NCI-H226 (cell line): Measurements from ENCODE around the gene SDK2.

Source experiments
- DNase-seq: peaks from one replicate; pipeline ENCODE4 v3.0.0-alpha.2; 2015

Gene SDK2

DNA sequence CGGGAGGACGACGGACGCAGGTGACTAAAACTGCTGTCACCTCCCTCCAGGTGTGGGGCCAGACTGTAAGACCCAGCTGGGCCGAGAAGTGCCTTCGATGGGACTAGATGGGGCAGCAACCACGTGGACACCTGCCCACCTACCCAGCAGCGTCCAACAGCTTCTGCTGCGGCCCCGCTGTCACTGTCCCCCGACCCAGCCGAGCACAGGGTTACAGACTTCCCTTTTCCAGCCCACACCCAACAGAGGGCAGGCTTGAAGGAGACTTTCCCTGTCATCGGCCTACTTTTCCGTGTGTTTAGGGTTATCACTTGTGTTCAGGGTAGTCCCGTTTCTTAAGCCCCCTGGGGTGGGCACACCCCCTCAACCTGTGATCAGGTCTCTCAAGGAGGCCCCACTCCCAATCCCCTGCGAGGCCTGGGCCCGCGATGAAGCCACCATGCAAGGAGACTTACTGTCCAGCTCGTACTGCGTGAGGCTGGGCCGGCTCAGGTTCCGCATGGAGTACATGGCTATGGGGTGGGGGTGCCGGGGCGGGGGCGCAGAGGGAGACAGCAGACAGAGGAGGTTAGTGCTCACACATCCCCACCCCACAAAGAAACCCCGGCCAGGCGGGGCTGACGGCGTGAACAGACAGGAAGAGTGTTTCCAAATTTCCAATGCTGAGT lies 263.7 kb downstream of the SDK2 start:
- no peak for DNase-seq

DNA sequence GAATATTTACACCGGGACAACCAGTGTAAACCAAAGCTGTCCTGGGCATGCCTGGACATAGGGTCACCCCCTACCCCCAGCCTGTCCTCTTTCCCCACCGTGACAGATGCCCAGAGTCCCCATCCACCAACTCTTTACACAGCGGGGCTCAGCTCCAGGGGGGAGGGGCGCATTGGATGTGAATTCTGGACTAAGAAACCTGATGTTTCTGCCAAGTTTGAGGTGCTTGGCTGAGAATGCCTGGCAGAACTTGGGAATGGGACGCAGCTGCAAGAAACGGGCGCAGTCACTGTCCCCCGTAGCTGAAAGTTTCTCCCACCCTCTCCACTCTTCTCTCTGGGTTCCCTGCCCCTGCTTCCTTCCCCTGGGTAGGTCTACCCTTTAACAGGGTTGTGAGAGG lies 264.4 kb downstream of the SDK2 start:
- no peak for DNase-seq

DNA sequence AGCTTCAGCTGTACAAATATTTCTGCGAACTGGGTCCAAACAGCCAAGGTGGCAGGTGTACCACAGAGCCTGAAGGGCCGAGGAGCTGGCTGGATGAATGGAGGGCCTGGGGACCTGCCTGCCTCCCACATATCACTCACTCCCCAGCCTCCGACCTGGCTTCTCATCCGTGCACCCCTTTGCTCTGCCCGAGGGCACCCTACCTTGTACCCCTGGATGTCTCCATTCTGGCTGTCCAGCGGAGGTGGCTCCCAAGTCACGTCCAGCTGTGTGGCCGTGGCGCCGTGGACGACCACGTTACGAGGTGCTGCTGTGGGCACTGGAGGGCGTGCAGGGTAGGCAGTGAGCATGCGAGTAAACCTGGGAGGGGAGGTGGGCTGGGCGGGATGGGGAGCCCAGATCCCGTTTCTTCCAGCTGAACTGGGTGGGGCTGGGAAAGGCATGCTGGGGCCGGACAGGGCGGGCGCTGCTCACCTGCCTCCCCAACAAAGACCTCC lies 265.2 kb downstream of the SDK2 start:
- DNase-seq, result no peak

DNA sequence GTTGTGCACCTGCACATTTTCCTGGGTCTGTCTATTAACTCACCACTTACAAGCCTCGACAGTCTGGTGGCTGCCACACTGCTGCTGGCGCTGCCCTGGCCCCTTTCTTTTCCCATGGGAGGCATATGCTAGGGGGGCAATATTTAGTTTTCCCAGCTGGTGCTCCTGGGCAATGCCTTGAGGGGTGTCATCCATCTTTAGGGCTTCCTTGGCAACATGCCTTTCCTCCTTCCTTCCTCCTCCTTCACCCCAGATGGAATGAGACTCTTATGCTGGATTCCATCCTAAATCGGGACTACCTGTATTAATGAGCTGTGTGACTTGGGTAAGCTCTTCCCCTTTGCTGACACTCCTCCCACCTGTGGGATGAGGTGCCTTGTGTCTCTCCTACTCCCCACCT lies 267.6 kb downstream of the SDK2 start:
- no peak for DNase-seq

DNA sequence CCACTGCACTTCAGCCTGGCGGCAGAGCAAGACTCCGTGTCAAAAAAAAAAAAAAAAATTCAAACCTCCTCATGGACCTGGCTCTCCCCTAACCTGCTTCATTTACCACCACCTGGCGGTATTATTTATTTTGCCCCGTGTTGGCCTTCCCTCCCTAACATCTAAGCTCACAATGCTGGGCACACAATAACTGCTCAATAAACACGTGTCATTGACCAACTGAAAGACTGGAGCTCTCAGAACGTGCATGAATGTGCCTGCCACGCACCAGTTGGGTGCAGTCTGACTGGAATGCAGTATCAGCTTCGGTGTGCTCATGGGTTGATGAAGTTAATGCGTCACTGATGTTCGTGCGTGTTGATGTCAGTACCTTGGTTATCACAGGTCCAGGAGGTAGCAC lies 268.1 kb downstream of the SDK2 start:
- no peak for DNase-seq

DNA sequence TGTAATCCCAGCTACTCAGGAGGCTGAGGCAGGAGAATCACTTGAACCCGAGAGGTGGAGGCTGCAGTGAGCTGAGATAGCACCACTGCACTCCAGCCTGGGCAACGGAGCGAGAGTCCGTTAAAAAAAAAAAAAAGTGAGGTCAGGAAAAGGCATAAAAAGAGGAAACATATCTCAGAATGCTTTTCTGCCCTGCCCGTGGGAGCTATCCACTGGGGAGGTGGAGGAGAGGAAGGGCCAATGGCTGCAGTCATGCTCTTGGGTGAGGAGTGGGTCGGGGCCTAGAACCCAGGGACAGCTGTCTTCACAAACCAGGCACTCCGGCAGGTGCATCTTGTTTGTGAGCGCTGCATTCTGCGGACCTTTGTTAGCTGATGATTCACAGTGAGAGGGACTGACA lies 272.4 kb downstream of the SDK2 start:
- DNase-seq, result no peak

DNA sequence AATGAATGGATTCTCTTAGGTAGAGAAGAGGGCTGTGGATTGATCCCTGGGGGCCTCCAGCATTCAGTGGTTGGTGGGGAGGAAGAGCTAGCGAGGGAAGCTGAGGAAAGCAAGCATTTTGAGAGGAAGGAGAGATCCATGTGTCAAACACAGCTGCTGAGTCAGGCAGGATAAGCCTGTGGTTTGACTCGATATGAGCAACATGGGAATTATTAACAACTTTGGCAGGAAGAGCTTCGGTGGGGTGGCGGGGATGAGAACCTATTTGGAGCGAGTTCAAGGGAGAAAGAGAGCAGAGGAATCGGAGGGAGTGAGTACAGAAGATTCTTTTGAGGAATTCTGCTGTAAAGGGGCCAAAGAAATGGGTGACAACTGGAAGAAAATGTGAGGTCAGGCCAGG lies 273.0 kb downstream of the SDK2 start:
- peak; percentile 80 for DNase-seq

DNA sequence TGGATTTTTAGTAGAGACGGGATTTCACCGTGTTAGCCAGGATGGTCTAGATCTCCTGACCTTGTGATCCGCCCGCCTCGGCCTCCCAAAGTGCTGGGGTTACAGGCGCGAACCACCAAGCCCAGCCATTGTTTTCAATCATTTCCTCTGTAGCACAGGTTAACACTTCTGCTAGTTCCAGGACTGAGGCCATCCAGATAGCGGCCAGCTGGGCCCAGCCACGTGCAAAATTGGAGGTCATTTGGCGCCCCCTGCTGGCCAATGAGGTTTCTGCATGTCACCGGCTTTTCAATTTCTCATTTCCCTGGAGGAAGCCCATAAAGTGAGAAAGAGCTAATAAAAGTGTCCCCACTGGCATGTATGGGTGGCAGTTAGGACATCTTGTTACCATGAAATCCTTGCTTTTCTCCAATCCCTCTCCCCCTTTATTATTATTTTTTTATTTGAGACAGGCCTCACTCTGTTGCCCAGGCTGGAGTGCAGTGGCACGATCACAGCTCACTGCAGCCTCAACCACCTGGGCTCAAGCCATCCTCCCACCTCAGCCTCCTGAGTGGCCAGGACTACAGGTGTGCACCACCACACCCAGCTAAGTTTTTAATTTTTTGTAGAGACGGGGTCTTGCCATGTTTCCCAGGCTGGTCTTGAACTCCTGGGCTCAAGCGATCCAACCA lies 274.3 kb downstream of the SDK2 start:
- peak; percentile 43 for DNase-seq

DNA sequence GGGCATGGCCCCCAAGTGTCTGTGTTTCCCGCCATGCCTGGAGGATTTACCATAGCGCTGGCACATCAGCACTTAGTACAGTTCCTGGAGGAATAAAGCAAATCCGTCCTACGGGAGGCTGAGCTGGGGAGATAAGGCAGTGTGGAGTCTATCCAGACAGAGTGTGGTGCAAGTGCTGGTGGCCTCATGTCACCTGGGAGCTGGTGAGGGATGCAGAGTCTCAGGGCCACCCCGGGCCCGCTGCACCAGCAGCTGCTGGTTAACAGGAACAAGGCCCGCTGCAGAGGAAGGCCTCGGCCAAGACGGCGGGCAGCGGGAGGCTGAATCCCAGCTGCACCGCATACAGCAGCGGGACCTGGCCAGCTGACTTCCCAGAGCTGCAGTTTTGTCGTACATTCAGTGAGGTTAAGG lies 275.1 kb downstream of the SDK2 start:
- DNase-seq, result no peak

DNA sequence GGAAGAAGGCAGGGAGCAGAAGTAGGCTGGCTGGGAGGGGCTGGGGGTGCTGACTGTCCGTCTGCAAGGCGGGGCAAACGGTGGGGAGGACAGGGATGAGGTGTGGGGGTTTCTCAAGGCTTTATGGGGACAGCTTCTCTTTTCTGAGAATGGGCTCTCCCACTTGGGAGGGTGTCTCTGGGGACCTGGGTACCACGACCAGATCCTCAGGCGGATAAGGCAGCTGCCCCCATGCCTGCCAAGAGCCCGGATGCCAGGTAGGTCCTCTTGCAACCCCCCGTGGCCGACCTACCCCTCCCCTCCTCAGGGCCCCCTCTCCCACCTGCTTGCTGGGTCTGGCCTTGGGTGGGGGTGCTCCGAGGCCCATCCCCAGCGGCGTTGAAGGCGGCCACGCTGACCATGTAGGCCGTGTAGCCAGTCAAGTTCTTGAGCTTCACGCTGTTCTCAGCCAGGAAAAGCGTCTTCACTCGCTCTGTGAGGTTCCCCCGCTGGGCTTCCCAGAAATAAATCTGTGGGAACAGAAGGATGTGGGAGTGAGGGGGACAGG lies 276.1 kb downstream of the SDK2 start:
- DNase-seq, result no peak

DNA sequence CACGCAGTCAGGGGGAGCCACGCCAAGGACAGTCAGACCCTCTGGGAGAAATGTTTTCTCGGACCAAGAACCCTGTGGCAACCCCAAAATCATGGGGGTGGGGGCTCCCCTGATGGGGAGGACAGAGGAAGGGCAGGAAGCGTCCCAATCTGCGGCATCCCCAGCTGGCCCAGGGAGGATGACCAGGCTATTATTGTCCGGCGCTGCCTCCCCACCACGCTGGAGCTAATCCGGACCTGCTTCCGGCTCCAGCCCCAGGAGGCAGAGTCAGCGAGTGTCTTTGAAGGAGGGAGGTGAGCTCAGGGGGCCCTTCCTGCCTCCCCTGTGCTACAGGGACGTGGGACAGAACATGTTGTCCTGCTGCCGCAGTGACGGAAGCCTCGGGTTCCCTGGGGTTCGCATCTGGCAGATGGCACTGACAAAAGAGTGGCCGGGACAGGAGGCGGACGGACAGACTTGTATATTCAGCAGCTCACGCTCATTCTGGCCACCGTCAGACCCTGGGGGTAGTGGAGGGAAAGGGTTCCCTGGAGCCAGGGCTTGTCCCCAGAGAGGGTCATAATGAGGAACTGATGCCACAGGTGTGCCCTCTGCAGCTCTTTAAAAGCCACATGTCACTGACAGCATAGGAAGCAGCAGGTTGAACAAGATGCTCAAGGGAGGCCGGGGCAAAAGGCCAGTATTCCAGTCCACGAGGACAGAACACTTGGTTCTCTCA lies 278.2 kb downstream of the SDK2 start:
- no peak for DNase-seq

DNA sequence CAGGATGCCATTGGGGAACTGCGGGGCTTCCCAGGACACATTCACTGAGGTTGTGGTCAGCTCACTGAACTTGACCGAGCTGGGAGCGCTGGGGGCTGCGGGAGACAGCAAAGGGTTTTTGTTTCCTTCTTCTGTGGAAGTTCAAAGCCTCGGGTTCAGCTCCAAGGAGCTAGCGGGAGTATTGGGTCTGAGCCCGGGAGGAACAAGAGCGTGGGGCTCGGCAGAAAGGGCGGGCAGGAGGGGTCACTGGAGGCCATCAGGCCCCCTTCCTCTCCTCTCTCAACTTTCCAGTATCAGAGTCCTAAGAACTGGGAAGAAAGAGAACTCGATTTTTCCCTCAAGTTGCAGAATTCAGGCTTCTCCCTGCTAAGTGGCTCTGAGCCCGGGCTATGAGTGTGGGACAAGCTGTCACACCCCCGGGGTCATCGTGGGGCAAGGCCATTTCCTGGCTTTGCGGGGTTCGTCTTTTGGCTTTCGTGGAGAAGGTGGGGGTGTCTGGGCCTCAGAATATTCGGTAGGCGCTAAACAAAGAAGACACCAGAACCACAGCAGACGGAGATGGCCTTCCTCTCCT lies 278.9 kb downstream of the SDK2 start:
- DNase-seq, result no peak

DNA sequence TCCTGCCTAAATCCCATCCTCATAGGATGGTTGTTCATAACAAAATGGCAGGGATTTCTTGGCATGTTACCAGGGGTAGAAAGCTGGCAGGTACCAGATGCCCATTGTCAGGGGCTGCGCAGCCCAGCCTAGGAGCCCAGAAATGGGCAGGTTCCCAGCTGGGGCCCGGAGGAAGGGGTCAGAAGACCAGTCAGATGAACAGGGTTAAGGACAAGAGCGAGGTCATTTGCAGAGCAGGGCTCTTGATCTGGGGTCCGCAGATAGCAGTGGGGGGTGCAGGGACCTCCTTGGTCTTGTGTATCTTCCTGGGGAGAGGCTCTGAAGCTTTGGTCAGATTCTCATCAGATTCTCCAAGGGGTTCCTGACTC lies 280.1 kb downstream of the SDK2 start:
- no peak for DNase-seq

DNA sequence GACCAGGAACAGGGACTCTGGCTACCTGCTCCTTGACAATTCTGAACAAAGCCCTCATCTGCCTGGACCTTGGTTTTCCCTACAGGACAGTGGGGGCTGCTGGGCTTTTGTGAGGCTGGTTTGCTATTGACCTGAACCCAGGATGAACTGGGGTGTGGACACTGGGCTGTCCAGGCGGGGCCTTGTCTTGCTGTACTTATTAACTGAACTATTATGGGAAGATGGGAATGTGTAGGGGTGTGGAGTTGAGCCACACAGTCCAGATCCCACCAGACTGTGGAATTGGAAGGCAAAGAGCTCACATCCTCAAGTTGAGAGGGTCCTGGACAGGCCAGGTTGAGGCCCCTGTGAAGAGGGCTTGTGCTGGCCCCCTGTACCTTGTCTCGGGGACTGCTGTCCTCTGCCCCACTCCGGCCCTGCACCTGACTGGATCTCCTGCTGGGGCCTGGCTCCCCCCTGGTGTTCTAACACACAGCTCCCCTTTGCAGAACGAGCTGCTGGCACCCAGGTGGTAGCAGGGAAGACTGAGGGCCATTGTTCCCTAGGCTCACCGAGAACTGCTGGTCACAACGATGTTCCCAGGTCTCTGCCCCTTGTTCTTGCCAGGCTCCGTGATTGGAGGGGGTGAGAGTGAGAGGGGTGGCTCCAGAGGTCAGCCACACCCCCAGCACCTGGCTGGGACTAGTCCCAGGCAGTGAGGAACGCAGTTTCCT lies 280.6 kb downstream of the SDK2 start:
- no peak for DNase-seq

DNA sequence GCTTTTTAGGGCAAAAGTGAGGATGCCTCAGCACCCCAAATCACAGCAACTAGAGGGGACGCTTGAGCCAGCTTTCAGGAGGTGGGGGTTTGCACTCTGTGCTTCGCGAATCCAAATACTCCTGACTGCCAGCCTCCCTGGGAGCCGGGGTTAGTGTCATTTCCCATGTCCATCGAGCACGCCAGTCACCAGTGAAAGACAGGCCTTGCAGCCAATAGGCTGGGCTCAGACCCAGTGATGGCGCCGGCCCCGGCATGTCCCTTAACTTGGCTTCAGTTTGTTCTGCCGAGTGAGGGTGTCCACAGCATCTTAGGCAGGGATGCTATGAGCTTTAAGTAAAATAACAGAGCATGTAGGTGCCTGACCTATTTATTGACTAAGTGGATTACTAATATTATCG lies 281.5 kb downstream of the SDK2 start:
- DNase-seq, result no peak

DNA sequence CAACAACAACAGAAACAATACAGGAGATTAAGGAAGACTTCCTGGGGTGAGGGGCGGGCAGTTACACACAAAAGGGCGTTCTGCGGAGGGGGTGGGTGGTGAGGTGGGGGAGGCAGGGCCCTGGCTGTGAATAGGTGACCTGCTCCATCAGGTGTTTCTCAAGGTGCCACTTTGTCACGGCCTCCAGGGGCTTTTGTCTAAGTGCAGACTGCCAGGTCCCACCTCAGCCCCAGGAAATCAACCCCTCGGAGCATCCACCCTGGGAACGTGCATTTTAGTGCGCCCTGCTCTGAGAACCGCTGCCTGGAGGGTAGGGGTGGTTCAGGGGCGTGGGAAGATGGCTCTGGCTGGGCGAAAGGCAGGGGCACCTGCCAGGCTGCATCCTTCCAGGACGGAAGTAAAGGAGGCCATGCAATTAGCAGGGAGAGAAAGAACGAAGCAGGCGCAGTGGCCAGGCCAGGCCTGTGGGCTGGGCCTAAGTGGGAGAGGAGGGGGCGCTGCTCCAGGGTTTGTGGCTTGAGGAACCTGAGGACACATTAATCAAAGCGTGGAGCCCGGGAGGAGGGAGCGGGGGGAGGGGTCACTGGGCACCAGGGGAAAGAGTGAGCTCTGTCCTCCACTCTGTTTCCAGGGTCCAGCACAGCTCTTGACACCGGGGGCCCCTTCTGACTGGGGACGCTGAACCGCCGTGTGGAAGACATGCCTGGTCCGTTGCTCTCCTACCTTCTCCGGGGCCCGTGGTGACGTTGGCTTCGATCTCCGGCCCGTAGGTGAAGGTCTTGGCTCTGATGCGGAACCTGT lies 283.1 kb downstream of the SDK2 start:
- DNase-seq, result no peak

DNA sequence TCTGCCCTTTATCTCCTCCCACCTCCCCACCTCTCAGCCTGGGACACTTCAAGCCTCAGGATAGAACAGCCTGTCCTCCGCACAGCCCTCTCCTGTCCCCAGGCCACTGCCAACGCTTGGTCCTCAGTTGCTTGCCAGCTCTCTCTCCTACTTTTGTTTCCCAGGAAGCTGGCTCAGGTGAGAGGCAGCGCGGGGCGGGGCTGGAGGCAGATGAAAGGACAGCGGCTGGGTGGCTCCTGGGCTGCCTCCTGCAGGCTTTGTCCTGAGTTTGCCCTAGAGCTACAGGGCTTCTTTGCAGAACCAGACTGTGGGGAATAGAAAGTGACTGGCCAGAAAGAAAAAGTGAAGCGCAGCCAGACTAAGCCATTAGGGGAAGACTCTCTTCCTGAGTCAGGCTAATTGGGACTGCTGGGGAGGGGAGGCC lies 284.2 kb downstream of the SDK2 start:
- DNase-seq, result no peak

DNA sequence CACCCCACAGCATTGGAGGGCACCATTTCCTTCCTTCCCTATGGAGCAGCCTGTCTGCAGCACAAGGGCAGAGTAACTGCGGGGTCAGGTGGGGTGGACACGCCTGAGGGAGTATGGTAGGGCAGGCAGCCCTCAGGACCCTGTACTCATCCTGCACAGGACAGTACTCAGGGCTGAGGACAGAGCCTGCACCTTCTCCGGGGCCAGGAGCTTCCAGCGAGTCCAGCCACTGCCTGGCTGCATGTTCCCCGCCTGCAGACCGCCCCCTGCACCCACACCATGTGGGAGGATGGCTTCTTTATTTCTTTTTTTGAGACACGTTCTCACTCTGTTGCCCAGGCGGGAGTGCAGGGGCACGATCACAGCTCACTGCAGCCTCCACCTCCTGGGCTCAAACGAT lies 284.9 kb downstream of the SDK2 start:
- DNase-seq, result no peak

DNA sequence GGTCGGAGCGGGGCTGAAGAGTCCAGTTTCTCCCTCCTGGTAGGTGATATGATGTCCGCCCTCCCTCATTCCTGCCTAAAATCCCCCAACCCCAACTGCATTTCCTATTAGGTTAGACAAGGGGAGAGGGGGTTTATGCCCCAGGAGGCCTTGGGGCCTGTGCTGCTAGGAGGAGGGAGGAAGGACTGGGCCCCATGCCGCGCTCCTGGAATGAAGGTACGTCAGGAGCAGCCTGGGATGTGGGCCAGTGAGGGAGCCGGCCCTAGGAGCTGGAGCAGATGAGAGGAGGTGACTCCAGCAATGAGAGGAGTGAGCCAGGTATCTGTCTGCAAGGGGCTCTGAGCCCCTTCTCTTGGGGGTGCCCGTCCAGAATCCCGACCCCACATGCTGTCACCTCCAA lies 285.6 kb downstream of the SDK2 start:
- DNase-seq, result no peak

DNA sequence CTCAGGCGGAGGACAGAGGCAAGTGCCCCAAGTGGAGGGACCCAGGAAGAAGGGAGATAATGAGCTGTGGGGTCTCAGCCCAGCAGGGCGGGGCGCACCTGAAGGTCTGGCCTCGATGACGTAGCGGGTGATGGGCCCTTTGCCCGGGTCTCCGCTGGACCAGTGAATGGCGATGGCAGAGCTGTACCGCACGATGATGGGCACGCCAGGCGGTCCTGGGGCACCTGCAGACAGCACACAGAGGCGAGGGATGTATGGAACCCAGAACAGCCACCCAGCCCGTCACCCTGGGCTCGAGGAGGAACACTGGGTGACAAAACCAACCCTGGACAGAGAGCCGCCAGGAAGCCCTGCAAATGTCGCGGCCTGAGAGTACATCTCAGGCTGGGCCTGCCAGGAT lies 286.3 kb downstream of the SDK2 start:
- no peak for DNase-seq

DNA sequence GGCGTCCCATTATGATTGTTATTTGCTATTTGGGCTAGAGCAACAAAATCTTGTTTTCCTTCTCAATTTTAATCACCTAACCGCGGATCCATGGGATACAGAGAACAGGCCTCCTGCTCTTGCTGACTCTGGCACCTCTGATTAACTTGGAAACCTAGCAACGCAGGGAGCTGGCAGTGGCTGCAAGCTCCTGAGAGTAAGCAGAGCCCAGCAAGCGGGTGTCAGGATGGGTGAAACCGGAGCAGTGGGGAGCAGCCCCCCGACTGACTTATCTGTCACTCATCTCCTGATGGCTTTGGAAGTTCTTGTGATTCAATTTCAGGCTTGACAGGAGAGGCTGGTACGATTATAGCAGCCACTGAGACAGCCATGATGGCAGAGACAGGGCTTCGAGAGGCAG lies 286.9 kb downstream of the SDK2 start:
- DNase-seq, result no peak

DNA sequence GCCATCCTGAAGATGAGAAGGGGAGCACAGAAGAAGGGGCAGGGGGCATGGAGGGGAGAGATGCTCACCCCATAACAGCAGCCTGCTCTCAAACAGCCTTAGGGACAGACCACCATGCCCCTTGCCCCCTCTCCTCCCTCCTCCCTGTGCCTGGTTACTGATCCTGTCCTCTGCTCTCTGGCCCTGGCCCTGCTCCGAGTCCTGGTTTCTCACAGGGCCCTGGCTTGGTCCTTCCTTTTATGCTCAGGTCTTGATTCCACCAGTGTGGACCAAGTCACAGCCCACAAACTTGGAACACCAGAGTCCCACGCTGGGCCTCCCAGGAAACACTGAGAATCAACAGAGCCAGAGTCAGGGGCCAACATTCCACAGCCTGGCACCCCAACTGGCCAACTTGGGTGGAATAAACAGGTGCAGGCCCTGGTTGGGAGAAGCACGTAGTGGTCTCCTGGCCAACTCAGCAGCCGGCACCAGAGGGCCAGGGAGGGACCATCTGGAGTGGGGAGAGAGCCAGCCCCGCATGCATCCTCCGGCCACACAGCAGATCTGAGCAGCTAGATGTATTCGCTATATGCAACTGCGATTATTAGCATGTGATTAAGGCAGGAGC lies 287.6 kb downstream of the SDK2 start:
- DNase-seq, result no peak
